Vein endothelial cell (primary cell): ENCODE measurements around the gene CSNK2A2. TPM values are rescaled to one million over a fixed set of nuclear protein-coding genes. Genes with fewer than 3 reads are reported as not detected.

ENCODE experiments used
- small RNA-seq: library from RNA; depleted of rRNA; stranded (forward); fragments of <200 nt; gene quantifications from one replicate; pipeline ENCODE3, GENCODE V24; 2012
- total RNA-seq: library from RNA; depleted of rRNA; stranded (reverse); fragments of >200 nt; gene quantifications from 2 replicates; pipeline ENCODE4 v1.2.3, GENCODE V29; 2012

The CSNK2A2 gene
- total RNA-seq: 67.0 and 77.9 TPM in 2 replicates

GRCh38 chr16:58198022-58198683 lies at the start of gene CSNK2A2:
CSNK2A2 (minus strand) TSS chr16:58198106; CDS start chr16:58197736, 370 bp downstream.

DNA sequence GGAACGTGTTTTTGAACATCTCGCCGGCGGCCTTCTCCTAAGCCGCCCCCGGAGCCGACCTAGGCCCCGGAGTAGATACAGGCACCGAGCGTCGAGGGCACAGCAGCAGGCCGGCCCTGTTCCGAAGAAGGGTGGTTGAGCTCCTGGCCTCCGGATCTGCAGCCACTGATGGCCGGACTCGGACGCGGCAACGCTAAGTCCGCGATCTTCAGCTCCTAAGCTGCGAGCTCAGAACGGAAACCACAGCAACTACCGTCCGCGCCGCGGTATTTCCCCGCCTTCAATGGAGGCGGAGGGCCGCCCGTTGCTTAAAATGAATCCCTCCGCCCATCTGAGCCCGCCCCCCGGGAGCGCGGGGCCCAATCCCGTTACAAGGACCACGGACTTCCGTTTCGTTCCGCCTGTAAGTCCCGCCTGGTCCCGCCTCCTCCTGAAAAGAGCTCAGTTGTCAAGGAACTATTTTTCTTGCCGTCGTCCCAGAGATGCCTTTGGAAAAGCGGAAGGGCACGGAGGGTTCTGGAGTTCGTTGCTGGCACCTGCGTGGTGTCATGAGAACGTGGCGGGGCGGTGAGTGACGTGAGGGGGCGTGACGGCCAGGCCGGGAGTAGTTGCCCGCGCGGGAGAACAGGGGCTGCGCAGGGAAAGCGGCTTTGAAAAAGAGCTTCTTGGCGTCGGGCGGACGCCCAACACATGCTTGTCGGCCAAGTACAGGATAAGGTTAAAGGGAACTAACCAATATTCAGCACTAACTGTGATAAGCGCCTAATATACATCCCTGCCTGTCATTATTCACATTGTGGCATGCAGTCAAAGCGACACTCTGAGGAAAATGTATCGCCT lies 68.6 kb downstream of the CSNK2A2 start, which contains the start of gene CFAP20:
Gene CFAP20, minus strand, starts transcription at position 285 of the 840 bp plus-strand sequence. Its CDS starts 266 bp downstream, at position 19.

Small RNA genes lying within 50 kb of the gene (small RNA-seq; reads per million reads assigned to genes)
- not detected for gene RN7SL645P

Other genes starting within 250 kb of the CSNK2A2 start
- under 0.01 TPM in 2 replicates for gene CNGB1, start 227.0 kb downstream of the CSNK2A2 start, total RNA-seq
- 7.9 and 8.5 TPM in 2 replicates for gene ZNF319, start 197.4 kb downstream of the CSNK2A2 start, total RNA-seq
- 40.2 and 49.5 TPM in 2 replicates for gene USB1, start 196.7 kb downstream of the CSNK2A2 start, total RNA-seq
- gene MMP15, start 172.4 kb downstream of the CSNK2A2 start, total RNA-seq: 19.6 and 20.5 TPM in 2 replicates
- 39.5 and 55.7 TPM in 2 replicates for gene CFAP20, start 68.7 kb downstream of the CSNK2A2 start, total RNA-seq
- not detected in 2 replicates for gene PRSS54, start 96.9 kb upstream of the CSNK2A2 start, total RNA-seq
- 13.1 and 18.7 TPM in 2 replicates for gene GINS3, start 194.4 kb upstream of the CSNK2A2 start, total RNA-seq